ENCODE measurements around the gene TEDC1. TPM values are rescaled to one million over a fixed set of nuclear protein-coding genes. Genes with fewer than 3 reads are reported as not detected.

Gene TEDC1
- total RNA-seq, 4 donors from 2014 or later: 5.5 to 20.4 (median 14.2) TPM

GRCh38 chr14:105458571-105458970 lies 32.5 kb upstream of the TEDC1 start:
- no peak overlapping the region for H3K4me3 ChIP-seq
- H3K4me1 ChIP-seq: no peaks in the 10 kb centered on the region
- WGBS, 2 donors: 81 to 83% methylated on average over 8 to 11 of the region's 14 CpGs
- H3K27ac ChIP-seq: no peak overlapping the region
- H3K36me3 ChIP-seq: peaks cover 0 to 89% (median 7%) of the 10 kb centered on the region in 3 donors
- no peaks in the 10 kb centered on the region for H3K27me3 ChIP-seq
- no peak for DNase-seq (ENCODE audit: low spot score in 2 of 2)
- no peak for TF ChIP-seq POLR2A (IDR thresholded peaks at IDR 0.05)
- TF ChIP-seq EP300 (IDR thresholded peaks at IDR 0.05): no peak
- no peak for TF ChIP-seq CTCF (IDR thresholded peaks at IDR 0.05)
- no peaks in the 10 kb centered on the region for H3K9me3 ChIP-seq

- Histone ChIP-seq H3K9me3 (no peaks in the 10 kb centered on the region), H3K27me3 (no peaks in the 10 kb centered on the region), H3K4me1 (no peaks in the 10 kb centered on the region), H3K4me3 (no peak overlapping the region), H3K27ac (no peak overlapping the region), H3K36me3 (peaks cover 0 to 89% (median 7%) of the 10 kb centered on the region in 3 donors)
- 95 to 100% methylated on average over 4 to 17 of the region's 17 CpGs for WGBS, 2 donors
- DNase-seq (ENCODE audit: low spot score in 2 of 2): no peak
- no peak for TF ChIP-seq EP300 (IDR thresholded peaks at IDR 0.05)
- no peak for TF ChIP-seq CTCF (IDR thresholded peaks at IDR 0.05)
These were observed 30.9 kb upstream of the TEDC1 start for GRCh38 chr14:105460116-105460515.

DNA sequence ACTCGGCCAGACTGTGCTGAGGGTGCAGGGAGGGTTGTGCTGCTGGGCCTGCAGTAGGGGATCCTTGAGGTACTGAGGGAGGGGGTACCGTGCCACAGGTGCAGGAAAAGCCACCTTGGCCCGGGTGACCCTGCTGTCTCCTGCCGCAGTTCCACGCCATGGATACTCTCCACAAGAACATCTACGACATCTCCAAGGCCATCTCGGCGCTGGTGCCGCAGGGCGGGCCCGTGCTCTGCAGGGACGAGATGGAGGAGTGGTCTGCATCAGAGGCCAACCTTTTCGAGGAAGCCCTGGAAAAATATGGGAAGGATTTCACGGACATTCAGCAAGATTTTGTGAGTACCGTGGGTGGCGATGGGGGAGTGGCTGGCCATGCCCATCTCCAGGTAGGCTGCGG lies 30.4 kb upstream of the TEDC1 start:
- no peak overlapping the region for H3K27ac ChIP-seq
- H3K9me3 ChIP-seq: no peaks in the 10 kb centered on the region
- no peak overlapping the region for H3K4me3 ChIP-seq
- TF ChIP-seq POLR2A (IDR thresholded peaks at IDR 0.05): no peak
- TF ChIP-seq EP300 (IDR thresholded peaks at IDR 0.05): no peak
- peaks cover 0 to 89% (median 7%) of the 10 kb centered on the region in 3 donors for H3K36me3 ChIP-seq
- H3K4me1 ChIP-seq: no peaks in the 10 kb centered on the region
- WGBS, 2 donors: 90 to 94% methylated on average over 10 to 17 of the region's 17 CpGs
- H3K27me3 ChIP-seq: no peaks in the 10 kb centered on the region
- no peak for DNase-seq (ENCODE audit: low spot score in 2 of 2)

DNA sequence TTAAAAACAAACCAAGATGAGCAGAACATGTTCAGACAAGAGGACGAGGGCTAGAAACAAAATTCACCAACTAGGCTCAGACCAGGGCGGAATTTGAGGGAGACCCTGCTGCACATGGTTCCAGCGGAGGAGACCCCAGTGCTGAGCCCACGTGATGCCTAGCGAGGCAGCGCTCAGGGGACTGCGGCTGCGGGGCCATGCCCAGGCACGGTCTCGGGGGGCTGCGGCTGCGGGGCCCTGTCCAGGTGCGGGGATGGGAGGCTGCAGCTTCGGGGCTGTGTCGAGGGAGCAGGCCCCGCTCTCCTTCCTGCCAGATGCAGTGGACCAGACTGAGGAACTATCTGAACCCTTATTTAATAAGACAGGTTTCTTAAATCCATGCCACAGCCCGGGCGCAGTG lies 29.1 kb upstream of the TEDC1 start:
- no peak for DNase-seq (ENCODE audit: low spot score in 2 of 2)
- H3K4me3 ChIP-seq: no peak overlapping the region
- WGBS, 2 donors: 94 to 95% methylated on average over 14 to 18 of the region's 18 CpGs
- peaks cover 0 to 89% (median 7%) of the 10 kb centered on the region in 3 donors for H3K36me3 ChIP-seq
- no peaks in the 10 kb centered on the region for H3K9me3 ChIP-seq
- H3K4me1 ChIP-seq: no peaks in the 10 kb centered on the region
- TF ChIP-seq CTCF (IDR thresholded peaks at IDR 0.05) (no peak), EP300 (IDR thresholded peaks at IDR 0.05) (no peak), POLR2A (IDR thresholded peaks at IDR 0.05) (no peak)
- H3K27me3 ChIP-seq: no peaks in the 10 kb centered on the region
- H3K27ac ChIP-seq: no peak overlapping the region

- Histone ChIP-seq H3K9me3 (no peaks in the 10 kb centered on the region), H3K27me3 (no peaks in the 10 kb centered on the region), H3K27ac (no peak overlapping the region), H3K4me3 (no peak overlapping the region), H3K36me3 (peaks cover 0 to 96% (median 11%) of the 10 kb centered on the region in 3 donors), H3K4me1 (peaks cover 0 to 24% (median 9%) of the 10 kb centered on the region in 4 donors)
- TF ChIP-seq EP300 (IDR thresholded peaks at IDR 0.05) (no peak), CTCF (IDR thresholded peaks at IDR 0.05) (no peak), POLR2A (IDR thresholded peaks at IDR 0.05) (no peak)
- no peak for DNase-seq (ENCODE audit: low spot score in 2 of 2)
- 86 to 93% methylated on average over 12 to 32 of the region's 33 CpGs for WGBS, 2 donors
These were observed 26.5 kb upstream of the TEDC1 start for GRCh38 chr14:105464501-105464900.
